ENCODE results near the gene NFATC1. TPM values are rescaled to one million over a fixed set of nuclear protein-coding genes. Genes with fewer than 3 reads are reported as not detected.

NFATC1 gene
- total and polyA plus RNA-seq, 5 donors, result 14.7 to 25.3 (median 20.3) TPM

DNA sequence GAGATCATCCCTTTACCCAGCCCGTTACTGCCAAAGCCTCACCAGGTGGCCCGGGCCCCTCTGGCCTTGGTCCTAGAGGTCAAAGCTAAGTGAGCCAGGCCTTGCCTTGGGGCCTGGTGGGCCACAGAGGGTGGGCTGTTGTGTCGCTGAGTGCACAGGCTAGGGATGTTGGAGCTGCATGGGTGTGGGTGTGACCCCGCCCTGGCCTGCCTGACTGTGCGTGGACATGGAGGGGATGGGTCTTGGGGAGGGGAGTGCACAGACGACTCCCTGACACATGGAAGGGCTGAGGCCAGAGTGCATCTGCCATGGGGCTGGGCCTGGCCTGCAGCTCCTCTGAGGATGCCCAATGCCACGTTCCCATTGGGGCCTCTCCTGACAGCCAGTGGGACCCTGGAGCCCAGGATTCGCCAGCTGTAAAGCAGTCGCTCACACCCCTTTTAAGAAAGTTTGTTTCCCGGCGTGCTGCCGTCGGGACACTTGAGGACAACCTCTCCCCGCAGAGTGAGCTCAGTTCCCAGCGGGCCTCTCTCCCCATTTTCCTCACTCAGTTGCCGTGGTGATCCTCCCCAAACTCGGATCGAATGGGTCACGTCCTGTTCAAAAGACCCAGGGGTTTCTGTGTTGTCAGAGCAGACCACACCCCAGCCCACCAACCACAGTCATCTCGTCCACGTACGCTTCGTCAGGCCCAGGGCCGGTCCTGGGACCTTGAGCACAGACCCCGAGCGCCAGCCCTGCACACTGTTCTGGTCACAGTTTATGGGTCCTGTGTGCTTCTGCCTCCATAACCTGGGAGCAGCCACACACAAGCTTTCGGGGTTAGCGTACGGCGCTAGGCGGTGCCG, 93.5 kb downstream of the NFATC1 start:
- no peaks in the 10 kb centered on the region for H3K4me1 ChIP-seq (ENCODE audit: control insufficient read depth, insufficient read depth, low read length)
- H3K27ac ChIP-seq (ENCODE audit: low read length), result no peak overlapping the region
- WGBS, result 94% methylated on average over 32 of the region's 32 CpGs
- no peaks in the 10 kb centered on the region for H3K9me3 ChIP-seq (ENCODE audit: control insufficient read depth, low read length)
- DNase-seq (peak; percentile 12 to 39 (median 39)), ATAC-seq (no peak)
- intact Hi-C loops (cut with DNase I), result no loop called here
- H3K27me3 ChIP-seq (ENCODE audit: control insufficient read depth, insufficient read depth), result no peaks in the 10 kb centered on the region
- H3K4me3 ChIP-seq (ENCODE audit: low read length), result no peak overlapping the region

GRCh38 chr18:79489899-79490625, 94.3 kb downstream of the NFATC1 start:
- no peaks in the 10 kb centered on the region for H3K9me3 ChIP-seq (ENCODE audit: control insufficient read depth, low read length)
- H3K4me3 ChIP-seq (ENCODE audit: low read length), result no peak overlapping the region
- ATAC-seq (no peak), DNase-seq (peak in 2 of 3 donors; percentile 7 to 24)
- 91% methylated on average over 16 of the region's 16 CpGs for WGBS
- no peaks in the 10 kb centered on the region for H3K27me3 ChIP-seq (ENCODE audit: control insufficient read depth, insufficient read depth)
- intact Hi-C loops (cut with DNase I), result no loop called here
- no peaks in the 10 kb centered on the region for H3K4me1 ChIP-seq (ENCODE audit: control insufficient read depth, insufficient read depth, low read length)
- H3K27ac ChIP-seq (ENCODE audit: low read length), result no peak overlapping the region

GRCh38 chr18:79490626-79491041, 94.9 kb downstream of the NFATC1 start:
- DNase-seq (peak in 2 of 3 donors; percentile 10 to 48), ATAC-seq (no peak)
- H3K27me3 ChIP-seq (ENCODE audit: control insufficient read depth, insufficient read depth), result no peaks in the 10 kb centered on the region
- intact Hi-C loops (cut with DNase I), result no loop called here
- no peak overlapping the region for H3K27ac ChIP-seq (ENCODE audit: low read length)
- H3K9me3 ChIP-seq (ENCODE audit: control insufficient read depth, low read length), result no peaks in the 10 kb centered on the region
- 95% methylated on average over 22 of the region's 22 CpGs for WGBS
- no peaks in the 10 kb centered on the region for H3K4me1 ChIP-seq (ENCODE audit: control insufficient read depth, insufficient read depth, low read length)
- H3K4me3 ChIP-seq (ENCODE audit: low read length), result no peak overlapping the region

DNA sequence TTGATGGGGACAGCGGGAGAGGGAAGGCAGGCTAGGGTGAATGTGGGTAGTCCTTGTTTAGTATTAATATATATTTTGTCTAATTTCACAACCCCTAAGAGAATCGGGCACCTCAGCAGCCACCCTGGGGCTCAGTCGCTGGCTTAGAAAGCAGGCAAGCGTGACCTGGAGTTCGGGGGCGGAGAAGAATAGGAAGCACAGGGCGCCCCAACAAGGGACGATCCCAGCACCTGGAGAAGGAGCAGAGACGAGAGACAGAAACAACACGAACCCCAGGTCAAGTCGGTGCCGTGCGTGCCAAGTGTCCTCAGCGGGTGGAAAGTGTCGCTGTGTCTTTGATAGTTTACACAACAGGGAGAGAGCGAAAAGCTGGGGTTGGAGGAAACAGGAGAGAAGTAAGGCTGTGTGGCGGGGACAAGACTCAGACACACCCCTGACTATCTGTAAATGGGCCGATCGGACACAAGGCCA, 95.4 kb downstream of the NFATC1 start:
- H3K27me3 ChIP-seq (ENCODE audit: control insufficient read depth, insufficient read depth), result no peaks in the 10 kb centered on the region
- no peak for ATAC-seq
- intact Hi-C loops (cut with DNase I), result no loop called here
- no peaks in the 10 kb centered on the region for H3K4me1 ChIP-seq (ENCODE audit: control insufficient read depth, insufficient read depth, low read length)
- no peak overlapping the region for H3K4me3 ChIP-seq (ENCODE audit: low read length)
- 90% methylated on average over 19 of the region's 19 CpGs for WGBS
- peak in 2 of 3 donors; percentile 13 to 33 for DNase-seq
- H3K27ac ChIP-seq (ENCODE audit: low read length), result no peak overlapping the region
- H3K9me3 ChIP-seq (ENCODE audit: control insufficient read depth, low read length), result no peaks in the 10 kb centered on the region

DNA sequence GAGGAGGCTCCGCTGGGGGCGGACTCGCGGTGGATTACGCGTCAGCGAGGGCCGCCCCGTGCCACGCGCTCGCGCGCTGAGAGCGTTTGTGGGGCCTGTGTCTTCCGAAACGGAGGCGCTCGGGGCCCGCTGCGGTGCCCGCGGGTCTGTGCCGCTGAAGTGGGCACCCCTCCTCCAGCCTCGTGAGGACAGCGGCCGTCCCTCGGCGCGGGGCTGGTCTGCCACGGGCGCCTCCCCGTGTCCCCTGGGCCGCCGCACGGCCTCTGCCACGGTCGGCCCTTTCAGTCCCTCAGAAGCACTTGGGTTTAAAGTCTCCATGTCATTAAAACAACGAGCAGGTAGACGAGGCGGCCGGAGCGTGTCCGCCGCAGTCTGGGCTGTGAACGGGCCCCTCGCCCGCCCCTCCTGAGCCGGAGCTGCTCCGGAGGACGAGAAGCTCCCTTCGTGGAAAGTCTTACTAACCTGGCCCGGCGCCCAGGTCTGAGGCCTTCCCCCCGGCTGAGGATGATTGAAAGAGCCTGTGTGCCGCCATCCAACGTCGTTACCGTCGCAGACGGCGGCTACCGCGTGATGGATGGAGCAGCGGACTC, 97.6 kb downstream of the NFATC1 start:
- intact Hi-C loops (cut with DNase I), result no loop called here
- no peak for ATAC-seq
- DNase-seq, result peak; percentile 14 to 53 (median 53)
- Histone ChIP-seq H3K27ac (ENCODE audit: low read length) (no peak overlapping the region), H3K4me1 (ENCODE audit: control insufficient read depth, insufficient read depth, low read length) (no peaks in the 10 kb centered on the region), H3K27me3 (ENCODE audit: control insufficient read depth, insufficient read depth) (no peaks in the 10 kb centered on the region), H3K9me3 (ENCODE audit: control insufficient read depth, low read length) (no peaks in the 10 kb centered on the region), H3K4me3 (ENCODE audit: low read length) (no peak overlapping the region)
- 97% methylated on average over 65 of the region's 65 CpGs for WGBS

DNA sequence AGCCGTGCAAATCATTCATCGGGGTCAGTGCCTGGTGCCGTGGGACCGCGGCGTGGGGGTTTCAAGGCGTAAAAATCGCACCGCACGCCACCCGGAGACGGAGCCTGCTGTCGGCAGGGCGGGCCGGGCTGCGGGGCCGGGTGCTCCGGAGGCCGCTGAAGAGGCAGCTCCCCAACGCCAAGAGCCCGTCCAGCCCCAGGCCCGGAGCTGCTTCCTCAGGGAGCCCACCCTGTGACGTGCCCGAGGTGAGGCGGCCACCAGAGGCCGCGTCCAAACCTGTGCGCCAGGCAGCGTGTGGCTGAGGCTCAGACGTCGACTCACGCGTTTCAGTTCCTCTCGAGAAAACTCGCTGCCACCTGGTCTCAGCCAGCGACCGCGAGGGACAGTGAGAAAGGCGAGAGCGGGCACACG, 98.1 kb downstream of the NFATC1 start:
- Histone ChIP-seq H3K27me3 (ENCODE audit: control insufficient read depth, insufficient read depth) (no peaks in the 10 kb centered on the region), H3K4me3 (ENCODE audit: low read length) (no peak overlapping the region), H3K4me1 (ENCODE audit: control insufficient read depth, insufficient read depth, low read length) (no peaks in the 10 kb centered on the region), H3K9me3 (ENCODE audit: control insufficient read depth, low read length) (no peaks in the 10 kb centered on the region), H3K27ac (ENCODE audit: low read length) (no peak overlapping the region)
- 97% methylated on average over 41 of the region's 41 CpGs for WGBS
- ATAC-seq, result no peak
- DNase-seq, result peak; percentile 9 to 61 (median 42)
- intact Hi-C loops (cut with DNase I), result no loop called here

GRCh38 chr18:79494936-79495335, 99.2 kb downstream of the NFATC1 start:
- intact Hi-C loops (cut with DNase I), result no loop called here
- WGBS, result 95% methylated on average over 16 of the region's 16 CpGs
- no peak overlapping the region for H3K27ac ChIP-seq (ENCODE audit: low read length)
- DNase-seq (peak; percentile 6 to 25 (median 22)), ATAC-seq (no peak)
- no peaks in the 10 kb centered on the region for H3K27me3 ChIP-seq (ENCODE audit: control insufficient read depth, insufficient read depth)
- no peaks in the 10 kb centered on the region for H3K4me1 ChIP-seq (ENCODE audit: control insufficient read depth, insufficient read depth, low read length)
- H3K9me3 ChIP-seq (ENCODE audit: control insufficient read depth, low read length), result no peaks in the 10 kb centered on the region
- no peak overlapping the region for H3K4me3 ChIP-seq (ENCODE audit: low read length)

DNA sequence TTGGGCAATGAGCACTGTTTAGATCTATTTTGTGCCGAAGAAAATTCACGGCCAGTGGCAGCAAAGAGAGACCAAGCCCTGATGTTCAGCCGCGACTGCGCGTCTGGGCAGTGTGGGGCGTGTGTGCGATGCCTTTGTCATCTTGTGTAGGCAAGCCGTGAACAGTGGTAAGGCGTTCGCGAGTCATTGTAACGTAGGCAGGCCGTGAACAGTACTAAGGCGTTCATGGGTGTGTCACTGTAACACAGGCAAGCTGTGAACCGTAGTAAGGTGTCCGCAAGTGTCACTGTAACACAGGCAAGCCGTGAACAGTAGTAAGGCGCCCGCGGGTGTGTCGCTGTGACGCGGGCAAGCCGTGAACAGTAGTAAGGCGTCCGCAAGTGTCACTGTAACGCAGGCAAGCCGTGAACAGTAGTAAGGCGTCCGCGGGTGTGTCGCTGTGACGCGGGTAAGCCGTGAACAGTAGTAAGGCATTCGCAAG, 99.9 kb downstream of the NFATC1 start:
- 95% methylated on average over 37 of the region's 37 CpGs for WGBS
- Histone ChIP-seq H3K4me3 (ENCODE audit: low read length) (no peak overlapping the region), H3K27ac (ENCODE audit: low read length) (no peak overlapping the region), H3K4me1 (ENCODE audit: control insufficient read depth, insufficient read depth, low read length) (no peaks in the 10 kb centered on the region), H3K27me3 (ENCODE audit: control insufficient read depth, insufficient read depth) (no peaks in the 10 kb centered on the region), H3K9me3 (ENCODE audit: control insufficient read depth, low read length) (no peaks in the 10 kb centered on the region)
- peak; percentile 4 to 51 (median 25) for DNase-seq
- no peak for ATAC-seq
- intact Hi-C loops (cut with DNase I), result no loop called here

DNA sequence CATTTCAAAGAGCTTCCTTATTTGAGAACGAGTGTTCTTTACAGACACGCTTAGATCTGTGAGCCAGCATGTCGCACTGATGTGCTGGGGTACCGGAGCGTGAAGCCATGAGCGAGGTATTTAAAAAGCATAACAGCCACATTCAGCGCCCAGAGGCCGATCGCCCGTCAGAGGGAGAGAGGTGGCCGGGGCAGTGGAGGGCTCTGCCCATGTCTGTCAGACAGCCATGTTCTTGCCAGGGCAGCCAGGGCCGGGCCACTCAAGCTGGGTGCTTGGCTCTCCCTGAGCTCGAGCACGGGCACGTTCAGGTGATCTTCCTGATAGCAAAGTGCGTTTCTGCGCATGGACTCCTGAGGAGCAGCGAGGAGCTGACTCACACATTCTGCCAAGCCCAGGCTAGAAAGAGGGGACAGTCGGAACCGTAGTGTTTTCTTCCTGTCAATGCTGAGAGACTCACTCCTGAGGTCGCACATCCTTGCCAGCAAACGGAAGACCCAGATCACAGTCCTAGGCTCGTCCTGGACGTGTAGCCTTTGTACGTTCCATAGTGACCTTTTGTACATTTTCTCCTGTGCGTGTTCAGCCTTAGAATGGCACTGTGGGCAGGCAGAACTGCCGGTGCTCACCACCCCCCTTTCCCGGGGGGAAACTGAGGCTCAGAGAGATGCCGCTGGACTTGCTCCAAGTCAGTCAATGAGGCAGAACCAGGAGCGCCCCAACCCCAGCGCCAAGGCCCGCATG, 100.7 kb downstream of the NFATC1 start:
- 86% methylated on average over 32 of the region's 32 CpGs for WGBS
- H3K27ac ChIP-seq (ENCODE audit: low read length), result no peak overlapping the region
- no peak for ATAC-seq
- no peaks in the 10 kb centered on the region for H3K4me1 ChIP-seq (ENCODE audit: control insufficient read depth, insufficient read depth, low read length)
- peak; percentile 8 to 52 (median 46) for DNase-seq
- H3K9me3 ChIP-seq (ENCODE audit: control insufficient read depth, low read length), result no peaks in the 10 kb centered on the region
- intact Hi-C loops (cut with DNase I), result no loop called here
- no peaks in the 10 kb centered on the region for H3K27me3 ChIP-seq (ENCODE audit: control insufficient read depth, insufficient read depth)
- H3K4me3 ChIP-seq (ENCODE audit: low read length), result no peak overlapping the region

GRCh38 chr18:79496978-79497637, 101.4 kb downstream of the NFATC1 start:
- DNase-seq, result peak; percentile 24 to 64 (median 37)
- WGBS, result 59% methylated on average over 22 of the region's 22 CpGs
- H3K27me3 ChIP-seq (ENCODE audit: control insufficient read depth, insufficient read depth), result no peaks in the 10 kb centered on the region
- H3K4me3 ChIP-seq (ENCODE audit: low read length), result no peak overlapping the region
- no peak overlapping the region for H3K27ac ChIP-seq (ENCODE audit: low read length)
- no peaks in the 10 kb centered on the region for H3K4me1 ChIP-seq (ENCODE audit: control insufficient read depth, insufficient read depth, low read length)
- no peaks in the 10 kb centered on the region for H3K9me3 ChIP-seq (ENCODE audit: control insufficient read depth, low read length)
- intact Hi-C loops (cut with DNase I), result no loop called here
- ATAC-seq, result peak; percentile 43 to 66
